Breast epithelium (tissue), 4 donors: ENCODE data around the gene LTB4R2. TPM values are rescaled to one million over a fixed set of nuclear protein-coding genes. Genes with fewer than 3 reads are reported as not detected.

Source experiments
- DNase-seq, 2 donors: peaks; one replicate each; pipeline ENCODE4 v3.0.0-alpha.2; 2019; ENCODE audit warnings: low spot score in 2 of 2
- H3K27ac ChIP-seq, 2 donors: fragments of 200-600 bp; sonication (generic) in 1 of 2; one replicate each; pipeline ENCODE4 v1.5.1; 2016 to 2019; ENCODE audit warnings: mild to moderate bottlenecking in 1 of 2
- H3K27me3 ChIP-seq, 2 donors: fragments of 200-600 bp; sonication (generic) in 1 of 2; one replicate each; pipeline versions ENCODE4 v1.5.1 to v1.6.0; 2017 to 2019; ENCODE audit warnings: control low read depth in 1 of 2, mild to moderate bottlenecking in 1 of 2
- H3K36me3 ChIP-seq: fragments of 200-600 bp; one replicate; pipeline ENCODE4 v1.5.1; 2019
- H3K4me1 ChIP-seq, 2 donors: fragments of 200-600 bp; sonication (generic); one replicate each; pipeline ENCODE4 v1.5.1; 2016 to 2019; ENCODE audit warnings: control low read depth in 1 of 2
- H3K4me3 ChIP-seq, 3 donors: fragments of 200-600 bp; sonication (generic); 1 replicate in 2 of 3; 2 replicates in 1 of 3; pipeline ENCODE4 v1.5.1; 2016 to 2019; ENCODE audit warnings: mild to moderate bottlenecking in 3 of 3, moderate library complexity in 2 of 3
- H3K9me3 ChIP-seq, 2 donors: fragments of 200-600 bp; sonication (generic) in 1 of 2; one replicate each; pipeline ENCODE4 v1.5.1; 2016 to 2019; ENCODE audit warnings: control low read depth in 1 of 2
- CTCF ChIP-seq, 3 donors: fragments of 450-650 bp; IDR thresholded peaks; one replicate each; pipeline ENCODE4 v1.5.1; 2016 to 2017; ENCODE audit warnings: antibody characterized with exemption in 3 of 3, mild to moderate bottlenecking in 3 of 3, moderate library complexity in 3 of 3
- POLR2A ChIP-seq: fragments of 450-650 bp; IDR thresholded peaks from one replicate; pipeline ENCODE4 v1.6.1; 2016; ENCODE audit warnings: antibody characterized with exemption, mild to moderate bottlenecking, moderate library complexity
- POLR2AphosphoS5 ChIP-seq, 3 donors: sonication (generic); formaldehyde crosslinking; IDR thresholded peaks; one replicate each; pipeline ENCODE4 v1.6.1; 2017; ENCODE audit warnings: antibody characterized with exemption in 3 of 3
- intact Hi-C: fragments of 100-400 bp; cut with DNase I; formaldehyde crosslinking; loops from one replicate; pipeline ENCODE4 v1.15.1; 2023; ENCODE audit warnings: low total_unique reads
- total RNA-seq, 3 donors: library from RNA; depleted of rRNA; stranded (reverse); fragments of >200 nt; gene quantifications; one replicate each; pipeline ENCODE4 v1.1.0, GENCODE V29; 2016

LTB4R2 gene
- total RNA-seq, 3 donors from 2014 or later = 8.5 to 11.1 (median 9.4) TPM

DNA sequence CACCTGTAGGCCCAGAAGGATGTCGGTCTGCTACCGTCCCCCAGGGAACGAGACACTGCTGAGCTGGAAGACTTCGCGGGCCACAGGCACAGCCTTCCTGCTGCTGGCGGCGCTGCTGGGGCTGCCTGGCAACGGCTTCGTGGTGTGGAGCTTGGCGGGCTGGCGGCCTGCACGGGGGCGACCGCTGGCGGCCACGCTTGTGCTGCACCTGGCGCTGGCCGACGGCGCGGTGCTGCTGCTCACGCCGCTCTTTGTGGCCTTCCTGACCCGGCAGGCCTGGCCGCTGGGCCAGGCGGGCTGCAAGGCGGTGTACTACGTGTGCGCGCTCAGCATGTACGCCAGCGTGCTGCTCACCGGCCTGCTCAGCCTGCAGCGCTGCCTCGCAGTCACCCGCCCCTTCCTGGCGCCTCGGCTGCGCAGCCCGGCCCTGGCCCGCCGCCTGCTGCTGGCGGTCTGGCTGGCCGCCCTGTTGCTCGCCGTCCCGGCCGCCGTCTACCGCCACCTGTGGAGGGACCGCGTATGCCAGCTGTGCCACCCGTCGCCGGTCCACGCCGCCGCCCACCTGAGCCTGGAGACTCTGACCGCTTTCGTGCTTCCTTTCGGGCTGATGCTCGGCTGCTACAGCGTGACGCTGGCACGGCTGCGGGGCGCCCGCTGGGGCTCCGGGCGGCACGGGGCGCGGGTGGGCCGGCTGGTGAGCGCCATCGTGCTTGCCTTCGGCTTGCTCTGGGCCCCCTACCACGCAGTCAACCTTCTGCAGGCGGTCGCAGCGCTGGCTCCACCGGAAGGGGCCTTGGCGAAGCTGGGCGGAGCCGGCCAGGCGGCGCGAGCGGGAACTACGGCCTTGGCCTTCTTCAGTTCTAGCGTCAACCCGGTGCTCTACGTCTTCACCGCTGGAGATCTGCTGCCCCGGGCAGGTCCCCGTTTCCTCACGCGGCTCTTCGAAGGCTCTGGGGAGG lies 985 bp downstream of the LTB4R2 start, which contains the start of gene LTB4R:
Gene LTB4R (plus strand): TSS at position 857 of the 959 bp plus-strand sequence. CDS start 4,150 bp downstream, outside the sequence.
- TF ChIP-seq POLR2AphosphoS5 (IDR thresholded peaks at IDR 0.05) (peak; percentile 23 to 53 (median 37)), POLR2A (no peak), CTCF (IDR thresholded peaks at IDR 0.05) (peak in 2 of 3 donors; percentile 39 to 55)
- H3K4me1 ChIP-seq = peaks cover 12 to 19% of the 10 kb centered on the region in 2 donors

GRCh38 chr14:24311837-24312615 lies 2.1 kb downstream of the LTB4R2 start:
- H3K4me1 ChIP-seq = peaks cover 14 to 19% of the 10 kb centered on the region in 2 donors
- intact Hi-C loops = no loop called here

More for the DNA sequence above, 985 bp downstream of the LTB4R2 start, which contains the start of gene LTB4R:
- Histone ChIP-seq H3K4me3 (peak within 1 kb of the TSS; percentile 55 to 77 (median 61)), H3K36me3 (no peaks in the 10 kb centered on the region), H3K27me3 (no peaks in the 10 kb centered on the region), H3K9me3 (no peaks in the 10 kb centered on the region), H3K27ac (peak within 1 kb of the TSS; percentile 90 to 91)
- peak; percentile 64 to 74 for DNase-seq
- intact Hi-C loops = no loop called here

DNA sequence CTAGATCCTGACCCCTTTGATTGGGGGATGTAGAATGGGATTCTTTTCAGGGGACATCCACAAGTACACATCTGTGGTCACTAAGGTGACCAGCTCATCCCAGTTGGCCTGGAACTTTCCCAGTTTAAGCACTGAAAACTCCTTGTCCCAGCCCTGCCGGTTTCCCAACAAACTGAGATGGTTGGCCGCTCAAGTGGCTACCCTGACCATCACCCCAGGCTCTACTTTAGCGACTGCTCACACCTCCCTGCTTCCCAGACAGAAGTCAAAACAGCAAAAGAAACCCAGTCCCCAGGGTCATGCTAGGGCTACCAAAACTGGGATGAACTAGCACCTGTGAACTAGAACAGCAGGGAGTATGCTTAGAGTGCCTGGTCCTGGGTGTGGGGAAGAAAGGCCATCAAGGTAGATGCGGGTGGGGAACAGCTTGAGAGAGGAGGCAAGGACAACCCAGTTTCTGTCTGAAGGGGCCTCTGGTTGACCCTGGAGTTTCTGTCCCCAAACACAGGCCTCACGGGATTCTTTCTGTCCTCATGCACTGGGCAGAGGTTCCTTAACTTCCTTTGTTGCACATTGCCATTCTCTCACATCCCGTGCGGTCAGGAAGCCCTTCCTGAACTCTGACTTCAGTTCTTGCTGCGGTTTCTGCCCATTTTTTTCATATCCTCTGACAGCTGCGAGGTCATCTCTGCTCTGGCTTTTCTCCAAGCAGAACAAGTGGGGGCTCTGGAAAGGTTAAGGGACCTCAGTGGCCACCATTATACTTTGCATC lies 3.0 kb downstream of the LTB4R2 start:
- intact Hi-C loops = no loop called here
- Histone ChIP-seq H3K4me3 (no peak overlapping the region), H3K9me3 (no peaks in the 10 kb centered on the region), H3K27ac (peak overlapping the region; percentile 30 to 91), H3K36me3 (no peaks in the 10 kb centered on the region), H3K4me1 (peaks cover 14 to 19% of the 10 kb centered on the region in 2 donors), H3K27me3 (no peaks in the 10 kb centered on the region)
- TF ChIP-seq CTCF (IDR thresholded peaks at IDR 0.05) = no peak
- no peak for TF ChIP-seq POLR2AphosphoS5 (IDR thresholded peaks at IDR 0.05)
- no peak for TF ChIP-seq POLR2A
- DNase-seq = no peak

More at GRCh38 chr14:24311837-24312615, 2.1 kb downstream of the LTB4R2 start:
- Histone ChIP-seq H3K9me3 (no peaks in the 10 kb centered on the region), H3K4me3 (peak overlapping the region; percentile 55 to 77 (median 61)), H3K36me3 (no peaks in the 10 kb centered on the region), H3K27ac (peak overlapping the region; percentile 90 to 91), H3K27me3 (no peaks in the 10 kb centered on the region)
- peak in 1 of 2 donors; percentile 56 for DNase-seq
- TF ChIP-seq CTCF (IDR thresholded peaks at IDR 0.05) (peak in 1 of 3 donors; percentile 9), POLR2AphosphoS5 (IDR thresholded peaks at IDR 0.05) (no peak)

GRCh38 chr14:24313913-24314312 lies 4.0 kb downstream of the LTB4R2 start:
- TF ChIP-seq POLR2AphosphoS5 (IDR thresholded peaks at IDR 0.05) = no peak
- no peak for TF ChIP-seq POLR2A
- no peak for TF ChIP-seq CTCF (IDR thresholded peaks at IDR 0.05)
- intact Hi-C loops = no loop called here
- H3K36me3 ChIP-seq = no peaks in the 10 kb centered on the region
- no peak overlapping the region for H3K4me3 ChIP-seq
- DNase-seq = no peak
- H3K27ac ChIP-seq = peak overlapping the region in 1 of 2 donors; percentile 36
- no peaks in the 10 kb centered on the region for H3K27me3 ChIP-seq
- no peaks in the 10 kb centered on the region for H3K9me3 ChIP-seq
- peaks cover 14 to 19% of the 10 kb centered on the region in 2 donors for H3K4me1 ChIP-seq
